OCI-LY3 (cell line): ENCODE measurements around the gene CNTN1.

Experiments used
- H2AFZ ChIP-seq: fragments of 200-600, 300-600 bp; shearing (Covaris generic); 2 replicates; pipeline ENCODE4 v1.6.0; 2014; ENCODE audit warnings: antibody characterized with exemption, low read depth, low read length
- H3K27ac ChIP-seq: fragments of 200-600, 300-600 bp; sonication (generic); 2 replicates; pipeline ENCODE4 v1.5.1; 2014; ENCODE audit warnings: mild to moderate bottlenecking, low read length, moderate library complexity, mixed read lengths
- H3K27me3 ChIP-seq: fragments of 200-600, 300-600 bp; sonication (generic); 2 replicates; pipeline ENCODE4 v1.6.1; 2014; ENCODE audit warnings: low read depth, low read length, mixed read lengths
- H3K36me3 ChIP-seq: fragments of 200-600, 300-600 bp; sonication (generic); replicated peaks from 2 replicates; pipeline ENCODE3; 2014; ENCODE audit warnings: low read depth, low read length, mixed read lengths
- H3K4me1 ChIP-seq: fragments of 300-600, 200-600 bp; sonication (generic); 2 replicates; pipeline ENCODE4 v1.6.1; 2014; ENCODE audit warnings: low read length, mixed read lengths
- H3K4me2 ChIP-seq: fragments of 200-600, 300-600 bp; sonication (generic); 2 replicates; pipeline ENCODE4 v1.6.1; 2014; ENCODE audit warnings: low read length, mixed read lengths
- H3K4me3 ChIP-seq: fragments of 300-600, 200-600 bp; sonication (generic); 2 replicates; pipeline ENCODE4 v1.5.1; 2014; ENCODE audit warnings: antibody characterized with exemption, mild to moderate bottlenecking, low read length, moderate library complexity
- H3K79me2 ChIP-seq: fragments of 300-600, 200-600 bp; shearing (Covaris generic); 2 replicates; pipeline ENCODE4 v1.6.1; 2014; ENCODE audit warnings: mild to moderate bottlenecking, low read length, mixed read lengths
- H3K9ac ChIP-seq: fragments of 300-600, 200-600 bp; shearing (Covaris generic); 2 replicates; pipeline ENCODE4 v1.6.0; 2014; ENCODE audit warnings: mild to moderate bottlenecking, low read length, moderate library complexity
- H3K9me3 ChIP-seq: fragments of 200-600, 300-600 bp; shearing (Covaris generic); 2 replicates; pipeline ENCODE4 v1.6.1; 2014; ENCODE audit warnings: low read length, mixed read lengths; ENCODE audit not compliant: insufficient read depth
- H4K20me1 ChIP-seq: fragments of 200-600, 300-600 bp; sonication (generic); 2 replicates; pipeline ENCODE4 v1.6.1; 2016; ENCODE audit warnings: low read length, mixed read lengths; ENCODE audit not compliant: insufficient read depth
- EZH2phosphoT487 ChIP-seq: fragments of 200-600 bp; shearing (Covaris generic); IDR thresholded peaks from 2 replicates; pipeline ENCODE4 v1.6.1; 2018; ENCODE audit warnings: antibody characterized with exemption, mixed run types, low read depth
- TF ChIP-seq, protein P1 (sequence below): fragments of 200-600, 300-600 bp; sonication (generic); IDR thresholded peaks from 2 replicates; pipeline ENCODE4 v1.5.1; 2014; ENCODE audit warnings: antibody characterized with exemption, low read length, low read depth

The CNTN1 gene

GRCh38 chr12:40693207-40693821 lies 1.1 kb downstream of the CNTN1 start:
- Histone ChIP-seq H4K20me1 (0 out of 2 replicates have a peak, but pooled peaks cover 3% of the 10 kb centered on the region), H3K4me3 (no peak overlapping the region), H3K27me3 (peaks cover 15% of the 10 kb centered on the region; the same call in 1 of the 2 replicates), H3K36me3 (no peaks in the 10 kb centered on the region), H3K4me1 (no peaks in the 10 kb centered on the region), H3K9me3 (no peaks in the 10 kb centered on the region), H3K79me2 (no peaks in the 10 kb centered on the region), H3K4me2 (no peak overlapping the region), H3K27ac (no peak overlapping the region), H3K9ac (no peak overlapping the region), H2AFZ (no peak overlapping the region)
- no peak for TF ChIP-seq EZH2phosphoT487
- TF ChIP-seq, protein P1, sequence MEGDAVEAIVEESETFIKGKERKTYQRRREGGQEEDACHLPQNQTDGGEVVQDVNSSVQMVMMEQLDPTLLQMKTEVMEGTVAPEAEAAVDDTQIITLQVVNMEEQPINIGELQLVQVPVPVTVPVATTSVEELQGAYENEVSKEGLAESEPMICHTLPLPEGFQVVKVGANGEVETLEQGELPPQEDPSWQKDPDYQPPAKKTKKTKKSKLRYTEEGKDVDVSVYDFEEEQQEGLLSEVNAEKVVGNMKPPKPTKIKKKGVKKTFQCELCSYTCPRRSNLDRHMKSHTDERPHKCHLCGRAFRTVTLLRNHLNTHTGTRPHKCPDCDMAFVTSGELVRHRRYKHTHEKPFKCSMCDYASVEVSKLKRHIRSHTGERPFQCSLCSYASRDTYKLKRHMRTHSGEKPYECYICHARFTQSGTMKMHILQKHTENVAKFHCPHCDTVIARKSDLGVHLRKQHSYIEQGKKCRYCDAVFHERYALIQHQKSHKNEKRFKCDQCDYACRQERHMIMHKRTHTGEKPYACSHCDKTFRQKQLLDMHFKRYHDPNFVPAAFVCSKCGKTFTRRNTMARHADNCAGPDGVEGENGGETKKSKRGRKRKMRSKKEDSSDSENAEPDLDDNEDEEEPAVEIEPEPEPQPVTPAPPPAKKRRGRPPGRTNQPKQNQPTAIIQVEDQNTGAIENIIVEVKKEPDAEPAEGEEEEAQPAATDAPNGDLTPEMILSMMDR: no peak

GRCh38 chr12:40697566-40698259 lies 5.5 kb downstream of the CNTN1 start:
- TF ChIP-seq, protein P1: no peak
- no peak for TF ChIP-seq EZH2phosphoT487
- H3K36me3 ChIP-seq: no peaks in the 10 kb centered on the region
- H3K4me2 ChIP-seq: no peak overlapping the region
- no peak overlapping the region for H3K9ac ChIP-seq
- H3K4me1 ChIP-seq: peaks cover 24% of the 10 kb centered on the region
- H3K27ac ChIP-seq: no peak overlapping the region
- H2AFZ ChIP-seq: no peak overlapping the region
- no peaks in the 10 kb centered on the region for H3K9me3 ChIP-seq
- 0 out of 2 replicates have a peak, but pooled peaks cover 9% of the 10 kb centered on the region for H3K27me3 ChIP-seq
- H3K79me2 ChIP-seq: no peaks in the 10 kb centered on the region
- H3K4me3 ChIP-seq: no peak overlapping the region
- H4K20me1 ChIP-seq: 0 out of 2 replicates have a peak, but pooled peaks cover 3% of the 10 kb centered on the region

DNA sequence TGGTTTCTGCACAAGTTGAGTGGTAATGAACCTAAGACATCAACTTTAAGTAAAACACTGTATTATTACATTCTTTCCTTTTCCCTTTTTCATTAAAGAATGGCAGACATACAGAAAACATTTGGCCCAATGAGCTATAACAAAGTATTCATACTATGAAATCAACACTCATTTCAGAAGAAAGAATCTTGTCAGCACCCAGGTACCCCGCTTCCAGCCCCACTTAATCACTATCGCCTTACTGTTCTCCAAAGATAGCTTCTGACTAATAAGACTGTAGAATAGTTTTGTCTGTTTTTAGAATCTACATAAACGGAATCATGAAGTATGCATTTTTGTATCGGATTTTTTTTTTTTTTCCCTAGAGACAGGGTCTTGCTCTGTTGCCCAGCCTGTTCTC lies 9.5 kb downstream of the CNTN1 start:
- Histone ChIP-seq H3K4me2 (peak overlapping the region; percentile 41), H2AFZ (no peak overlapping the region), H4K20me1 (0 out of 2 replicates have a peak, but pooled peaks cover 3% of the 10 kb centered on the region), H3K4me3 (no peak overlapping the region), H3K27me3 (peaks cover 19% of the 10 kb centered on the region), H3K36me3 (no peaks in the 10 kb centered on the region), H3K4me1 (peaks cover 33% of the 10 kb centered on the region), H3K9me3 (no peaks in the 10 kb centered on the region), H3K9ac (no peak overlapping the region), H3K79me2 (no peaks in the 10 kb centered on the region), H3K27ac (peak overlapping the region; percentile 42)
- peak; percentile 73; the same call in 1 of the 2 replicates for TF ChIP-seq EZH2phosphoT487
- TF ChIP-seq, protein P1: no peak

DNA sequence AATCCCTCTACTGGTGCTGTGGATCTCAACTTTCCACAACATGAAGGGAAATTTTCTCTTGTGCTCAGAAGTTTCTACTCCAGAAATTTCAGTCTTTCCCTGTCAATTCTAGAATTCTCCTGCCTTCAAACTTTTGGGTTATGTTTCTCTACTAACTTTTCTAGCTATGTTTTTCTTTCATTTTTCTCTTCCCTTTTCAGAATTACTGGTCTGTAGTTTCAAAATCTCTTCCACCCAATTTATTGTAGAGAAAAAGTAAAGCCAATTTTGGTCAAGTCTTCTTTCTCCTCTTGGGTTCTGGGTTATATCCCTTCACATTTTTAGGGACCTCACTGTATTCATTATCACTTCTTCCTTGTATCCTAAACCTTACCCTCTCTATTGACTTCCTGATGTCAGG lies 18.9 kb downstream of the CNTN1 start:
- Histone ChIP-seq H3K79me2 (no peaks in the 10 kb centered on the region), H3K9me3 (no peaks in the 10 kb centered on the region), H4K20me1 (no peaks in the 10 kb centered on the region), H3K4me2 (peak overlapping the region; percentile 53), H3K4me1 (peaks cover 36% of the 10 kb centered on the region), H3K36me3 (no peaks in the 10 kb centered on the region), H3K27ac (peak overlapping the region; percentile 10; the same call in 1 of the 2 replicates), H3K4me3 (peak overlapping the region; percentile 25), H2AFZ (no peak overlapping the region), H3K27me3 (peaks cover 19% of the 10 kb centered on the region), H3K9ac (no peak overlapping the region)
- TF ChIP-seq, protein P1: no peak
- TF ChIP-seq EZH2phosphoT487: no peak
